ENCODE measurements around the gene ZDHHC24.

ZDHHC24 gene

DNA sequence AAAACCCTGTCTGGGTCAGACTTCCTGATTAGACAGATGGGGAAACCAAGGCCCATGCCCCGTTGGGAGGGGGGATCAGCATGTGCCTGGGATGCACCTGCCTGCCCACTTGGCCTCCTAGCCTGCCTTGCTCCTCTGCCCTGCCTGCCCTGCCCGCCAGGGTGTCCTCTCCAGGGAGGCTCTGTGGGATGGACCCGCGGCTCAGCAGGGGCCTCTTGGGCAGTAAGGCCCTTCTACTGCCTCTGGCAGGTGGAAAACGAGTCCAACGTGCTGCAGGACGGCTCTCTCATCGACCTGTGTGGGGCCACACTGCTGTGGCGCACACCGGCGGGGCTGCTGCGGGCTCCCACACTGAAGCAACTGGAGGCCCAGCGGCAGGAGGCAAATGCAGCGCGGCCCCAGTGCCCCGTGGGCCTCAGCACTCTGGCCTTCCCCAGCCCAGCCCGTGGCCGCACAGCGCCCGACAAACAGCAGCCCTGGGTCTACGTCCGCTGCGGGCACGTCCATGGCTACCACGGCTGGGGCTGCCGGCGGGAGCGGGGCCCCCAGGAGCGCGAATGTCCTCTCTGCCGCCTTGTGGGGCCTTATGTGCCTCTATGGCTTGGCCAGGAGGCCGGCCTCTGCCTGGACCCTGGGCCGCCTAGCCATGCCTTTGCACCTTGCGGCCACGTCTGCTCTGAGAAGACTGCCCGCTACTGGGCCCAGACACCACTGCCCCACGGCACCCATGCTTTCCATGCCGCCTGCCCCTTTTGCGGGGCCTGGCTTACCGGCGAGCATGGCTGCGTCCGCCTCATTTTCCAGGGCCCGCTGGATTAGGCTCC lies 70.3 kb downstream of the ZDHHC24 start:
- no peak for DNase-seq (ENCODE audit: low read depth in 1 of 2, low spot score in 1 of 2)

DNA sequence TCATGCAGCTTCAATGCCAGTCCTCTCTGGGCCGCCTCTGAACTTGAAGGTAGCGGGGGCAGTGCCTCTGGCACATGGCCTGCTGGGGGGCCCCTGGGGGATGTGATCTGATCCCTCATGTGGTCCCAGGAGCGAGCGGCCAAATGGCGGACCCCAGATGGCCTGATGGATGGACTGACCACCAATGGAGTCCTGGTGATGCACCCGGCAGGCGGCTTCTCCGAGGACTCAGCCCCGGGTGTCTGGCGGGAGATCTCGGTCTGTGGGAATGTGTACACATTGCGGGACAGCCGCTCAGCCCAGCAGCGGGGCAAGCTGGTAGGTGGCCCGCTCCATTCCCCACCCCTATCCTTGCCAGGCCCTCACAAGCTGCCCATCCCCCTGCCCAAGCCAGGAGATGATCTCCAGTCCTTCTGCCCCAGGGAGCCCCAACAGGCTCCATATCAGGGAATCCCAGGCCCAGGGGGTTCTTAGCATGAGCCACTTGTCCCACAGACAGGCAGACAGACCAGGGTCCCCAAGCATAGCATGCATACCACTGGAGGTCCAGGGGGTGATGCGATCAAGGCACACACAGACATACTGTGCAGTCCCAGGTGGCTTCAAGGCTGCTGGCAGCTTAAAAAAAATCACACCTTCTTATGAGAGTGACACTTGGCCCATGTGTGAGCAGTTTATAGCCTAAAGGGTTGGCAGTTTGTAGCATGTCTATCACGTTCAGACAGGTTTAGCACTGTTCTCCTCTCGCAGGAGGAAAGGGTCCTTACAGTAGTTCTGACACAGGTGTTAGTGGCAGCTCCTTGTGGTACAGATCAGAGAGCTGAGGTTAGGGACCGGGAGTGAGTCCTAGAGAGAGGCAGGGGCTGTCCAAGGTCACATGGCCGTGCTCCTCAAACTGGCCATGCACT lies 72.0 kb downstream of the ZDHHC24 start:
- DNase-seq (ENCODE audit: low read depth in 1 of 2, low spot score in 1 of 2) = no peak

DNA sequence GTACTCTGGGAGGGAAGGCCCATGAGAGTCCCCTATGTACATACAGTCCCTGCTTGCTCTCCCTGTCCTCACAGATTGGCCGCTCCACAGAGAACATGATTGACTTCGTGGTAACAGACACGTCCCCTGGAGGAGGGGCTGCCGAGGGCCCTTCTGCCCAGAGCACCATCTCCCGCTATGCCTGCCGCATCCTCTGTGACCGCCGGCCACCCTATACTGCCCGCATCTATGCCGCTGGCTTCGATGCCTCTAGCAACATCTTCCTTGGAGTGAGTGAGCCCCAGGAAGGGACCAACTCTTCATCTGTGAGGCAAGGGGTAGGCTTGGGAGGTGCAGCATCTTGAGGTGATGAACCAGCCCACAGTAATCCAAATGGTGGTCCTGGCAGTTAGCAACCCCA lies 72.7 kb downstream of the ZDHHC24 start:
- DNase-seq (ENCODE audit: low read depth in 1 of 2, low spot score in 1 of 2) = no peak

DNA sequence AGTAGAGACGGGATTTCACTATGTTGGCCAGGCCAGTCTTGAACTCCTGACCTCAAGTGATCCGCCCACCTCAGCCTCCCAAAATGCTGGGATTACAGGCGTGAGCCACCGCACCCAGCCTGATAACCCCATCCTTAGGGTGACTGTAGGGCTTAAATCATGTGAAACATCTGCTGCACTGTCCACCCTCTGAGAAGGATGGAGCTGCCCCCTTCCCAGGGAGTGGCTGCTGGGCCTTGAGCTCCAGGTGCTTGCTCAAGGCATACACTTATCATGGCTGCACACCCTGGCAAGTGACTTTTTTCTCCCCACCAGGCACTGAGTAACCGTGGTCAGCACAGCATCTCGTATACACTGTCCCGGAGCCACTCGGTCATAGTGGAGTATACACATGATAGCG lies 73.8 kb downstream of the ZDHHC24 start:
- DNase-seq (ENCODE audit: low read depth in 1 of 2, low spot score in 1 of 2) = no peak

DNA sequence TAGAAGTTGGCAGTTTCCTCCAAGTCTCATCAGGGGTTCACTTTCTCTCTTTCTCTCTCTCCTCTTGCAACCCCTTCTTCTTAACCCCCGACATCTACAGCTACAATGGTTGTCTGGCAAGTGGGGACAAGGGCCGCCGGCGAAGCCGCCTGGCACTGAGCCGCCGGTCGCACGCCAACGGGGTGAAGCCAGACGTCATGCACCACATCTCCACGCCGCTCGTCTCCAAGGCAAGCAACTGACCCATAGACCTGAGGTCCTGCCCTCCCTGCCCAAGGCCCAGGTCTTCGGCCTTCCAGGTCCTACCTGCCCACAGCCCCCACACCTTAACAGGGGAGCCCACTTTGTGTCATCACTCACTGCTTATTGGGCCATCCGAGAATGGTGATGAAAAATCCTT lies 74.7 kb downstream of the ZDHHC24 start:
- no peak for DNase-seq (ENCODE audit: low read depth in 1 of 2, low spot score in 1 of 2)

Data from activated T-helper 1 cell treated with anti-CD3 and anti-CD28 coated beads, Interleukin-2, amount 50 U/mL, for 16 hours (primary cell).